Esophagus muscularis mucosa (tissue), 4 donors: ENCODE data around the gene TUBB4A. TPM values are rescaled to one million over a fixed set of nuclear protein-coding genes. Genes with fewer than 3 reads are reported as not detected.

Experiments used
- DNase-seq: peaks from one replicate; pipeline ENCODE4 v3.0.0-alpha.2; 2017; ENCODE audit errors: extremely low spot score
- H3K27ac ChIP-seq, 4 donors: fragments of 200-600 bp; sonication (generic); replicated peaks in 1 of 4; 1 replicate in 3 of 4; 2 replicates in 1 of 4; pipeline ENCODE4 v1.5.1; 2016 to 2019; ENCODE audit warnings: mild to moderate bottlenecking in 1 of 4
- H3K27me3 ChIP-seq, 4 donors: fragments of 200-600 bp; sonication (generic); one replicate each; pipeline versions ENCODE4 v1.5.1 to v1.6.0; 2016 to 2019
- H3K36me3 ChIP-seq, 4 donors: fragments of 200-600 bp; sonication (generic); one replicate each; pipeline ENCODE4 v1.5.1; 2016 to 2019
- H3K4me1 ChIP-seq, 4 donors: fragments of 200-600 bp; sonication (generic); one replicate each; pipeline ENCODE4 v1.5.1; 2016 to 2019
- H3K4me3 ChIP-seq, 4 donors: fragments of 200-600 bp; sonication (generic); 1 replicate in 2 of 4; 2 replicates in 2 of 4; pipeline ENCODE4 v1.5.1; 2016 to 2019; ENCODE audit warnings: mild to moderate bottlenecking in 4 of 4, moderate library complexity in 1 of 4
- H3K9me3 ChIP-seq, 4 donors: fragments of 200-600 bp; sonication (generic); 1 replicate in 3 of 4; 2 replicates in 1 of 4; pipeline ENCODE4 v1.5.1; 2016 to 2019
- CTCF ChIP-seq, 3 experiments: fragments of 200-600 bp in 2 of 3; fragments of 450-650 bp in 1 of 3; sonication (generic) in 2 of 3; IDR thresholded peaks; one replicate each; pipeline ENCODE4 v1.5.1; 2017 to 2019; ENCODE audit warnings: antibody characterized with exemption in 3 of 3, mild to moderate bottlenecking in 2 of 3, moderate library complexity in 1 of 3
- EP300 ChIP-seq: sonication (generic); formaldehyde crosslinking; IDR thresholded peaks from one replicate; pipeline ENCODE4 v1.6.1; 2017; ENCODE audit warnings: antibody characterized with exemption
- POLR2A ChIP-seq: fragments of 450-650 bp; IDR thresholded peaks from one replicate; pipeline ENCODE4 v1.6.1; 2017; ENCODE audit warnings: antibody characterized with exemption, moderate library complexity, mild to moderate bottlenecking, low read depth
- POLR2AphosphoS5 ChIP-seq, 2 donors: sonication (generic); formaldehyde crosslinking; IDR thresholded peaks; one replicate each; pipeline ENCODE4 v1.6.1; 2017; ENCODE audit warnings: antibody characterized with exemption in 2 of 2
- WGBS: methylation state at CpG from one replicate; pipeline ENCODE4 v1.1.5; 2018; 5-methylcytosine and 5-hydroxymethylcytosine counted together
- intact Hi-C: fragments of 100-400 bp; cut with DNase I; formaldehyde crosslinking; loops from one replicate; pipeline ENCODE4 v1.15.1; 2023
- small RNA-seq, 3 donors: library from RNA; depleted of rRNA; stranded (forward); fragments of <200 nt; gene quantifications; one replicate each; pipeline ENCODE3, GENCODE V24; 2016
- total RNA-seq, 4 donors: library from RNA; depleted of rRNA; stranded (reverse); fragments of >200 nt; gene quantifications; one replicate each; pipeline versions ENCODE4 v1.1.0 to v1.2.1, GENCODE V29; 2016

Gene TUBB4A
- total RNA-seq, 4 donors from 2014 or later: 1.7 to 4.7 (median 3.4) TPM

DNA sequence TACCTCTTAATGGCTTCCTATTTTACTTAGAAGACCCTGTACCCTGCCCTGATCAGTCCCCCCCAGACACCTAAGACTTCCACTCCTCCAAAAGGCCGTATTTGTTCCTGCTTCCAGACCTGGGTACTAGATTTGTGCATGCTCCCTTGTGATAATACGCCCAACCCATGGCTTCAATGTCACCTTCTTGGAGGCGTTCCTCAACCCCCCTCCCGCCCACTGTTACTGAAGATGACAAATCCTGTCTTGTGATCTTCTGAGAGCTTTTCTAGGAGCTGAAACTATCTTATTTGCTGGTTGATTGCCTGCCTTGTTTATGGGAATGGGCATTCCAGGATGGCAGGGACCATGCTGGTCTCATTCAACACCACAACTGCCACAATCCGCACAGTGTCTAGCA lies 51.9 kb downstream of the TUBB4A start:
- TF ChIP-seq POLR2A: no peak
- Histone ChIP-seq H3K27me3 (no peaks in the 10 kb centered on the region), H3K4me1 (no peaks in the 10 kb centered on the region), H3K36me3 (peaks cover 37 to 96% (median 63%) of the 10 kb centered on the region in 4 donors), H3K27ac (no peak overlapping the region), H3K9me3 (peaks cover 0 to 22% (median 11%) of the 10 kb centered on the region in 4 donors), H3K4me3 (no peak overlapping the region)
- intact Hi-C loops: no loop called here
- 95% methylated on average over 5 of the region's 5 CpGs for WGBS
- no peak for DNase-seq

DNA sequence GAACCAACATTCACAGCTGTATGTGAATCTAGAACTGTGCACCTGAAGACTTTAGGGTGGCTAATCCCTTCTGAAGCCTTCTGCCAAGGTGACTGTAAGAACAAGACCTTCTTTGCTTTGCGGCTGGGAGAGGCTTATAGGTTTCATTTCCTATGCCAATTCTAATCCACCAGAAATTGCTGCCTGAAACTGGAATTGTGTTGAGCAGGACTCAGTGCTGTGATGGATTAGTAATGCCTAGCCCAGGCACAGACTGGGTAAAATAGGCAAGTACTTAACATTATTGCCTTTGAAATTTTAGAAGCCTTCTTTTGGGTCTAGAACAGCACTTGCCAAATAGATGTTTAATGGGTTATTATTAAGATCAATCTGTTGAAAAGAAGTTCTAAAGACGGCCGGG lies 54.1 kb downstream of the TUBB4A start:
- H3K9me3 ChIP-seq: peaks cover 0 to 9% (median 0%) of the 10 kb centered on the region in 4 donors
- TF ChIP-seq POLR2AphosphoS5 (IDR thresholded peaks at IDR 0.05): no peak
- no peak for TF ChIP-seq CTCF (IDR thresholded peaks at IDR 0.05)
- TF ChIP-seq EP300: no peak
- TF ChIP-seq POLR2A: no peak
- no peak overlapping the region for H3K27ac ChIP-seq
- no peak overlapping the region for H3K4me3 ChIP-seq
- intact Hi-C loops: no loop called here
- 80% methylated on average over 3 of the region's 3 CpGs for WGBS
- peaks cover 21 to 96% (median 51%) of the 10 kb centered on the region in 4 donors for H3K36me3 ChIP-seq
- H3K4me1 ChIP-seq: no peaks in the 10 kb centered on the region
- DNase-seq: no peak
- H3K27me3 ChIP-seq: no peaks in the 10 kb centered on the region

- H3K27me3 ChIP-seq: no peaks in the 10 kb centered on the region
- H3K9me3 ChIP-seq: peaks cover 0 to 9% (median 0%) of the 10 kb centered on the region in 4 donors
- intact Hi-C loops: no loop called here
- no peak overlapping the region for H3K4me3 ChIP-seq
- H3K27ac ChIP-seq: no peak overlapping the region
- TF ChIP-seq POLR2AphosphoS5 (IDR thresholded peaks at IDR 0.05): no peak
- no peak for TF ChIP-seq EP300
- TF ChIP-seq CTCF (IDR thresholded peaks at IDR 0.05): no peak
- no peak for TF ChIP-seq POLR2A
- no peak for DNase-seq
- peaks cover 10 to 93% (median 37%) of the 10 kb centered on the region in 4 donors for H3K36me3 ChIP-seq
- 98% methylated on average over 3 of the region's 3 CpGs for WGBS
- H3K4me1 ChIP-seq: no peaks in the 10 kb centered on the region
These were observed 55.7 kb downstream of the TUBB4A start for GRCh38 chr19:6446452-6446851.

Small RNA genes within 50 kb of the gene (small RNA-seq; reads per million reads assigned to genes)
- 0 reads per million in 3 donors for gene AC010503.2

Other genes with a start within 250 kb of the TUBB4A start
- gene MLLT1, start 222.3 kb downstream of the TUBB4A start, total RNA-seq: 10 to 100 TPM; 21.5 to 46.9 (median 33.4) TPM
- not detected for gene ACER1, start 168.7 kb downstream of the TUBB4A start, total RNA-seq
- 100 to 1,000 TPM in 2 of 4 donors, 10 to 100 TPM in 2; 77.2 to 111 (median 94.2) TPM for gene CLPP, start 140.8 kb downstream of the TUBB4A start, total RNA-seq
- gene ALKBH7, start 129.5 kb downstream of the TUBB4A start, total RNA-seq: 100 to 1,000 TPM in 1 of 4 donors, 10 to 100 TPM in 3; 55.2 to 109 (median 71.8) TPM
- gene PSPN, start 126.4 kb downstream of the TUBB4A start, total RNA-seq: 1 to 10 TPM; 1.3 to 3.7 (median 2.4) TPM
- gene GTF2F1, start 109.1 kb downstream of the TUBB4A start, total RNA-seq: 10 to 100 TPM; 43.6 to 61.0 (median 56.8) TPM
- gene KHSRP, start 77.5 kb downstream of the TUBB4A start, total RNA-seq: 100 to 1,000 TPM; 105 to 202 (median 148) TPM
- gene SLC25A41, start 68.5 kb downstream of the TUBB4A start, total RNA-seq: 1 to 10 TPM in 1 of 4 donors, under 1 TPM in 2, not detected in 1; 0.32 to 2.4 (median 0.66) TPM
- gene SLC25A23, start 42.5 kb downstream of the TUBB4A start, total RNA-seq: 100 to 1,000 TPM; 215 to 412 (median 315) TPM
- gene CRB3, start 38.0 kb downstream of the TUBB4A start, total RNA-seq: 1 to 10 TPM in 3 of 4 donors, not detected in 1; 1.8 to 2.7 (median 2.4) TPM
- 1 to 10 TPM in 2 of 4 donors, under 1 TPM in 2; 0.13 to 2.8 (median 1.1) TPM for gene DENND1C, start 20.5 kb downstream of the TUBB4A start, total RNA-seq
- 1 to 10 TPM in 1 of 4 donors, under 1 TPM in 2, not detected in 1; 0.29 to 2.7 (median 0.45) TPM for gene TNFSF9, start 28.7 kb upstream of the TUBB4A start, total RNA-seq
- under 1 TPM in 2 of 4 donors, not detected in 2; 0.52 to 0.84 TPM for gene CD70, start 88.8 kb upstream of the TUBB4A start, total RNA-seq
- gene TNFSF14, start 167.9 kb upstream of the TUBB4A start, total RNA-seq: 1 to 10 TPM in 1 of 4 donors, under 1 TPM in 3; 0.42 to 3.0 (median 0.70) TPM
- gene C3, start 218.3 kb upstream of the TUBB4A start, total RNA-seq: 1,000 to 10,000 TPM in 1 of 4 donors, 100 to 1,000 TPM in 3; 393 to 1,020 (median 677) TPM
- gene GPR108, start 235.3 kb upstream of the TUBB4A start, total RNA-seq: 10 to 100 TPM; 38.2 to 61.7 (median 48.2) TPM
- gene TRIP10, start 237.4 kb upstream of the TUBB4A start, total RNA-seq: 100 to 1,000 TPM in 3 of 4 donors, 10 to 100 TPM in 1; 85.8 to 148 (median 118) TPM